T-helper 2 cell treated with Interferon-gamma antibody and Interleukin-4, amounts not matched to agents 5 μg/mL and 100 μg/mL, for 36 hours (primary cell): ENCODE data around the gene MTMR12.
"Not testable (repeated sequence)": the region's sequence is repeated elsewhere in the genome, so short reads cannot be mapped to it uniquely, and the experiment has no call there.

ENCODE experiments used
- DNase-seq: peaks from one replicate; pipeline ENCODE4 v3.0.0; 2021; ENCODE audit warnings: low spot score
- H3K27ac Mint-ChIP-seq: one replicate; pipeline ENCODE4 v1.8.0; 2021; ENCODE audit warnings: mild to moderate bottlenecking, mixed read lengths
- H3K27me3 Mint-ChIP-seq: one replicate; pipeline ENCODE4 v1.8.0; 2021; ENCODE audit warnings: low read depth, mixed read lengths
- H3K36me3 Mint-ChIP-seq: one replicate; pipeline ENCODE4 v1.8.0; 2021; ENCODE audit warnings: low read depth, mixed read lengths
- H3K4me1 Mint-ChIP-seq: one replicate; pipeline ENCODE4 v1.8.0; 2021; ENCODE audit warnings: low read depth, mixed read lengths
- H3K4me3 Mint-ChIP-seq: one replicate; pipeline ENCODE4 v1.8.0; 2022; ENCODE audit warnings: mild to moderate bottlenecking, moderate library complexity, mixed read lengths
- H3K9me3 Mint-ChIP-seq: one replicate; pipeline ENCODE4 v1.8.0; 2021; ENCODE audit warnings: mixed read lengths

MTMR12 gene

GRCh38 chr5:32319392-32319791, 6.7 kb upstream of the MTMR12 start:
- no peaks in the 10 kb centered on the region for H3K27me3 Mint-ChIP-seq
- H3K4me1 Mint-ChIP-seq = no peaks in the 10 kb centered on the region
- peaks cover 5% of the 10 kb centered on the region for H3K36me3 Mint-ChIP-seq
- peaks cover 7% of the 10 kb centered on the region for H3K9me3 Mint-ChIP-seq
- DNase-seq = no peak
- H3K27ac Mint-ChIP-seq = no peak overlapping the region
- no peak overlapping the region for H3K4me3 Mint-ChIP-seq

DNA sequence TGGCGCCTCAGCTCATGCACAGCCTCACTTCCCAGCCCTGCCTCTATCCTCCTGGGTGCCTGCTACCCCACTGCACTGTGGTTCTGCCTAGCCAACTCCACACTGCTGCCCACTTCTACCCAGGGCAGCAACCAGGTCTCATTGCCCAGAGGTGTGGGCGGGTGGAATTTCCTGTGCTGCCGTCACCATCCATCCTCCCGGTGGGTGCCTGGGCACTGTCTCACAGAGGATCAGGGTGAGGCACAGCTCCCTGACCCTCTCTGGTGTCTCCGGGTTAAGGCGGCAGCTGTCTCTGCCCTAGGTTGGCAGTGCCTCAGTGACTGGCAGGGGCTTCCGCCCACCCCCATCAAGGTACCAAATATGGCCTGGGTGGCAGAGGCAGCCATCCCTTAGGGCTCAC, 4.3 kb upstream of the MTMR12 start:
- Mint-ChIP-seq H3K9me3 (peaks cover 7% of the 10 kb centered on the region), H3K36me3 (peaks cover 5% of the 10 kb centered on the region), H3K27ac (no peak overlapping the region), H3K4me1 (peaks cover under 1% of the 10 kb centered on the region), H3K4me3 (no peak overlapping the region), H3K27me3 (no peaks in the 10 kb centered on the region)
- DNase-seq = no peak

- Mint-ChIP-seq H3K27ac (no peak overlapping the region), H3K9me3 (no peaks in the 10 kb centered on the region), H3K4me1 (peaks cover 11% of the 10 kb centered on the region), H3K27me3 (no peaks in the 10 kb centered on the region), H3K4me3 (no peak overlapping the region), H3K36me3 (peaks cover 8% of the 10 kb centered on the region)
- DNase-seq = no peak
Measured at GRCh38 chr5:32315221-32316014, 2.7 kb upstream of the MTMR12 start.

DNA sequence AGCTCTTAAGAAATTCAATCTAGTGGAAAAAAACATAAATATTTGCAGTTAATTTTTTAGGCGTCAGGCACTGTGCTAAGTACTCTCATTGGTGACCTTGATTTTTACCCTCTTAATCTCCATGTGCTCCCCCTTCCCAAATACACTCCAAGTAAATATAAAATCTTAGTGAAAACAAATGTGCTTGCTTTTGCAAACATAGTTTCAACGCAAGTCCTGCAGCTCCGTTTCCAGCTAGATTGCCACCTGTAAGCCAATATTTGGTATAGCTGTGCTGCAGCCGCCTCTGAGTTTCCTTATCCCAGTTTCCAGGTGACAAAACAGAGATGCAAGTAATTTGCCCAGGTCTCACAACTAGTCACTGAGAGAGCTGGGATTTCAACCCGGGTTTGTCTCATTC, 1.9 kb upstream of the MTMR12 start:
- H3K4me3 Mint-ChIP-seq = peak overlapping the region; percentile 59
- no peaks in the 10 kb centered on the region for H3K27me3 Mint-ChIP-seq
- H3K4me1 Mint-ChIP-seq = peaks cover 15% of the 10 kb centered on the region
- peak overlapping the region; percentile 11 for H3K27ac Mint-ChIP-seq
- no peak for DNase-seq
- H3K36me3 Mint-ChIP-seq = peaks cover 12% of the 10 kb centered on the region
- no peaks in the 10 kb centered on the region for H3K9me3 Mint-ChIP-seq

GRCh38 chr5:32314152-32314488, 1.4 kb upstream of the MTMR12 start:
- Mint-ChIP-seq H3K36me3 (peaks cover 16% of the 10 kb centered on the region), H3K4me3 (peak overlapping the region; percentile 59), H3K4me1 (peaks cover 19% of the 10 kb centered on the region), H3K27ac (peak overlapping the region; percentile 11)
- DNase-seq, H3K9me3 Mint-ChIP-seq, H3K27me3 Mint-ChIP-seq: not testable (repeated sequence)

GRCh38 chr5:32312197-32312594, 543 bp downstream of the MTMR12 start:
- Mint-ChIP-seq H3K4me3 (peak overlapping the region; percentile 91), H3K4me1 (peaks cover 21% of the 10 kb centered on the region), H3K9me3 (no peaks in the 10 kb centered on the region), H3K27ac (peak overlapping the region; percentile 83), H3K27me3 (no peaks in the 10 kb centered on the region), H3K36me3 (peaks cover 25% of the 10 kb centered on the region)
- DNase-seq = peak; percentile 39

DNA sequence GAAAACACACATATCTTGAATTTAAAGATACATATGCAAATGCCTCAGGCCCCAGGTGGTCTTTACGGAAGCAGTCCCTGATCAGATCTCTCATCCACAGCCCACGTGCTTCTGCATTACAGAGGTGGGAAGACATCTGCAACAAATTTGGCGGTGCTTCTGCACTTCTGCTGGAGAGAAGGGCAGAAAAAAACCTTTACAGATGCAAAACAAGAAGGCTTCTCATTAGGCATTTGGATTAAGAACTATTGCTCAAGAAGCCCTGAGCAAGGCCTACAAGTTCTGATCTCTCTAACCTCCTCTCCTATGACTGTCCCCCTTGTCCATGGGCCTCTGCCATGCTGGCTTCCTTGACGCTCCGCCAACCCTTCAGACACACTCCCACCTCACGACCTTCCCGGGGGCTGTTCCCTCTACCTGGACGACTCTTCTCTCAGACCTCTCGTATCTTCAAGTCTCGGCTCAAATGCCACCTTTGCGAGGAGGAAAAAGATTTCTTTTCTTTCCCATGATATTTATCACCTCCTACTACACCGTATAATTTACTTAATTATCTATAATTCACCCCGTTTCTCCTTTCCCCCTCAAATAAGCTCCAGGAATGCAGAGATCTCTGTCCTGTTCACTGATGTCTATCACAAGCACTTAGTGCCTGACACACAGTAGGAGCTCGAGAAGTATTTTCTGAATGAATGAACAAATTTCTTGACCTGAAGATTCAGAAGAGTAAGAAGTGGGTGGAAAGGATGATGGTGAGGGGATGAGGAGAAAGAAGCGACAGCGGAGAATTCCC, 1.1 kb downstream of the MTMR12 start:
- Mint-ChIP-seq H3K4me1 (peaks cover 21% of the 10 kb centered on the region), H3K4me3 (peak overlapping the region; percentile 91), H3K36me3 (peaks cover 25% of the 10 kb centered on the region), H3K27me3 (no peaks in the 10 kb centered on the region), H3K27ac (peak overlapping the region; percentile 83), H3K9me3 (no peaks in the 10 kb centered on the region)
- no peak for DNase-seq

- Mint-ChIP-seq H3K4me3 (no peak overlapping the region), H3K9me3 (no peaks in the 10 kb centered on the region), H3K4me1 (peaks cover 26% of the 10 kb centered on the region), H3K36me3 (peaks cover 25% of the 10 kb centered on the region), H3K27me3 (no peaks in the 10 kb centered on the region), H3K27ac (no peak overlapping the region)
- no peak for DNase-seq
Measured at GRCh38 chr5:32309761-32310160, 3.0 kb downstream of the MTMR12 start.

DNA sequence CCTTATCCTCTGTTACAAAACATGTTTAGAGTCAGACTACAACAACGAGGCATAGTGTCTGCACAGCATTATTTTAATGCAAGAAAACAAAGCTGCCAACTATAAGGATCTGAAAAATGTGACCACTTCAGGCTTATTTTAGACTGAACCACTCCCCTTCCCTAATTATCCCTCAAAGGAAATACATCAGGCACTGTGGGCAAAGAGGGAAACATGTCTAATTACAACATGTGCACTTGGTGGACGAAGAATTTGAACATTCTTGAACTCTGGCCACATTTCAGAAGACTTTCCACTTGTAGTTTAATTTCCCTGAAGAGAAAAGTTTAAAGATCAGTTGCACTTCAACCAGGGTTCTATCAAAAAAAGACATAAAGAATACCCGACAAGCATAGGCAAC, 3.8 kb downstream of the MTMR12 start:
- Mint-ChIP-seq H3K27ac (no peak overlapping the region), H3K27me3 (no peaks in the 10 kb centered on the region), H3K9me3 (no peaks in the 10 kb centered on the region), H3K4me1 (peaks cover 33% of the 10 kb centered on the region), H3K36me3 (peaks cover 28% of the 10 kb centered on the region), H3K4me3 (no peak overlapping the region)
- DNase-seq = no peak

GRCh38 chr5:32307769-32308194, 5.0 kb downstream of the MTMR12 start:
- Mint-ChIP-seq H3K36me3 (peaks cover 28% of the 10 kb centered on the region), H3K9me3 (no peaks in the 10 kb centered on the region), H3K4me1 (peaks cover 40% of the 10 kb centered on the region), H3K27me3 (no peaks in the 10 kb centered on the region), H3K4me3 (no peak overlapping the region), H3K27ac (no peak overlapping the region)
- DNase-seq = no peak

GRCh38 chr5:32304622-32305021, 8.1 kb downstream of the MTMR12 start:
- H3K27ac Mint-ChIP-seq = no peak overlapping the region
- no peaks in the 10 kb centered on the region for H3K9me3 Mint-ChIP-seq
- H3K36me3 Mint-ChIP-seq = peaks cover 16% of the 10 kb centered on the region
- no peak overlapping the region for H3K4me3 Mint-ChIP-seq
- peaks cover 31% of the 10 kb centered on the region for H3K4me1 Mint-ChIP-seq
- no peaks in the 10 kb centered on the region for H3K27me3 Mint-ChIP-seq
- DNase-seq = no peak

- H3K4me3 Mint-ChIP-seq = no peak overlapping the region
- H3K27ac Mint-ChIP-seq = no peak overlapping the region
- H3K4me1 Mint-ChIP-seq = peaks cover 34% of the 10 kb centered on the region
- H3K9me3 Mint-ChIP-seq = no peaks in the 10 kb centered on the region
- H3K27me3 Mint-ChIP-seq = no peaks in the 10 kb centered on the region
- DNase-seq = no peak
- H3K36me3 Mint-ChIP-seq = peaks cover 8% of the 10 kb centered on the region
Measured at GRCh38 chr5:32303755-32304120, 9.0 kb downstream of the MTMR12 start.

- Mint-ChIP-seq H3K27me3 (no peaks in the 10 kb centered on the region), H3K9me3 (no peaks in the 10 kb centered on the region), H3K36me3 (peaks cover 9% of the 10 kb centered on the region), H3K27ac (no peak overlapping the region), H3K4me3 (no peak overlapping the region), H3K4me1 (peaks cover 39% of the 10 kb centered on the region)
- DNase-seq = no peak
Measured at GRCh38 chr5:32302835-32303754, 9.6 kb downstream of the MTMR12 start.

- Mint-ChIP-seq H3K36me3 (peaks cover 8% of the 10 kb centered on the region), H3K27ac (no peak overlapping the region), H3K27me3 (no peaks in the 10 kb centered on the region), H3K4me3 (no peak overlapping the region), H3K4me1 (peaks cover 44% of the 10 kb centered on the region), H3K9me3 (no peaks in the 10 kb centered on the region)
- no peak for DNase-seq
Measured at GRCh38 chr5:32301891-32302290, 10.8 kb downstream of the MTMR12 start.
